Gastroesophageal sphincter (tissue), 4 donors: ENCODE results near the gene IPCEF1. TPM values are rescaled to one million over a fixed set of nuclear protein-coding genes. Genes with fewer than 3 reads are reported as not detected.

ENCODE experiments used
- ATAC-seq: fragments of 150-250 bp; one replicate; pipeline ENCODE4 v1.9.1; 2016; ENCODE audit warnings: mild to moderate bottlenecking, moderate library complexity
- H3K27ac ChIP-seq, 4 donors: fragments of 200-600 bp; sonication (generic) in 3 of 4; 1 replicate in 3 of 4; 2 replicates in 1 of 4; pipeline ENCODE4 v1.5.1; 2016 to 2019
- H3K27me3 ChIP-seq: fragments of 200-600 bp; sonication (generic); one replicate; pipeline ENCODE4 v1.5.1; 2019
- H3K36me3 ChIP-seq, 2 donors: fragments of 200-600 bp; sonication (generic); one replicate each; pipeline ENCODE4 v1.5.1; 2019; ENCODE audit warnings: control low read depth in 1 of 2
- H3K4me1 ChIP-seq, 3 donors: fragments of 200-600 bp; sonication (generic); 1 replicate in 2 of 3; 2 replicates in 1 of 3; pipeline ENCODE4 v1.5.1; 2016 to 2019; ENCODE audit warnings: control low read depth in 2 of 3
- H3K4me3 ChIP-seq, 2 donors: fragments of 200-600 bp; sonication (generic); one replicate each; pipeline ENCODE4 v1.5.1; 2019; ENCODE audit warnings: mild to moderate bottlenecking in 1 of 2, moderate library complexity in 1 of 2
- H3K9me3 ChIP-seq, 3 donors: fragments of 200-600 bp; sonication (generic); one replicate each; pipeline ENCODE4 v1.5.1; 2017 to 2019; ENCODE audit warnings: control low read depth in 2 of 3
- EP300 ChIP-seq: sonication (generic); formaldehyde crosslinking; IDR thresholded peaks from one replicate; pipeline ENCODE4 v1.6.1; 2017; ENCODE audit warnings: antibody characterized with exemption, mild to moderate bottlenecking
- POLR2A ChIP-seq, 2 donors: fragments of 450-650 bp; IDR thresholded peaks; one replicate each; pipeline ENCODE4 v1.6.1; 2017; ENCODE audit warnings: antibody characterized with exemption in 2 of 2, mild to moderate bottlenecking in 2 of 2, moderate library complexity in 1 of 2
- POLR2AphosphoS5 ChIP-seq: sonication (generic); formaldehyde crosslinking; IDR thresholded peaks from one replicate; pipeline ENCODE4 v1.6.1; 2017; ENCODE audit warnings: antibody characterized with exemption
- WGBS, 2 donors: methylation state at CpG; one replicate each; pipeline ENCODE4 v1.1.5; 2018; ENCODE audit warnings: low coverage in 1 of 2; 5-methylcytosine and 5-hydroxymethylcytosine counted together
- total RNA-seq, 4 donors: library from RNA; depleted of rRNA; stranded (reverse); fragments of >200 nt; gene quantifications; one replicate each; pipeline ENCODE4 v1.1.0, GENCODE V29; 2016
- TF ChIP-seq, protein P1 (sequence below), 4 experiments: fragments of 200-600 bp in 2 of 4; fragments of 450-650 bp in 2 of 4; sonication (generic) in 1 of 4; IDR thresholded peaks; one replicate each; pipeline ENCODE4 v1.5.1; 2017 to 2019; ENCODE audit warnings: antibody characterized with exemption in 4 of 4, mild to moderate bottlenecking in 2 of 4, moderate library complexity in 2 of 4

The IPCEF1 gene
- total RNA-seq, 4 donors from 2014 or later: 0.27 to 7.3 (median 1.2) TPM

DNA sequence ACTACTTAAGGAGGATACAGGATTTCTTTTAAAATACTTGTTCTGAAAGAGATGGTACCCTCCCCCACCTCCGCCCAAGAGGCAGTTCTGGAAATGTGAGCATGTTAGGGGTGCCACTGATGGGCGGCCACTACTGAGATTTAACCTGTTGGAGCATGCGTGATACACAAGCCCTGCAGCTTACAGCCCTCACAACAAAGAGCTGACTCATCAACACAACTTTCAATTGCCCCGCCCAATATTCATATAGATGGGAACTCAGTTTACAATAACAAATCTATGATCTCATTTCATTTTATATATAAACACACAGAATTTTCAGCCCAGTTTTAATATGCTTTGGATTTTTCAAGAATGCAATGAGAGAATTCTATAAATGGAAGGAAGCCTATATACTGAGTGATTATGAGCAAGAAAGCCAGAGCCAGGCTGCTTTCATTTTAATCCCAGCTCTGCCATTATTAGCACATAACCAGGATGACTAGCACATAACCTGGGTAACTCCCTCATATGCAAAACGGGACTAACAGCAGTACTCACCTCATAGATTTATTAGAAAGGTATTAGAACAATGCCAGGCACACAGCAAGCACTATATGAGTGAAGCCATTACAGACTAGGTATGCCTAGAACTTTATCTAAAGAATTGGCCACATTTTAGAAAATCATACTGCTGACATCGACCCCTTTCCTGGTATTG lies 45.6 kb upstream of the IPCEF1 start:
- H3K4me1 ChIP-seq: peaks cover 0 to 15% (median 6%) of the 10 kb centered on the region in 3 donors
- H3K27me3 ChIP-seq: no peaks in the 10 kb centered on the region
- peaks cover 0 to 28% of the 10 kb centered on the region in 2 donors for H3K36me3 ChIP-seq
- ATAC-seq: no peak
- TF ChIP-seq, protein P1, sequence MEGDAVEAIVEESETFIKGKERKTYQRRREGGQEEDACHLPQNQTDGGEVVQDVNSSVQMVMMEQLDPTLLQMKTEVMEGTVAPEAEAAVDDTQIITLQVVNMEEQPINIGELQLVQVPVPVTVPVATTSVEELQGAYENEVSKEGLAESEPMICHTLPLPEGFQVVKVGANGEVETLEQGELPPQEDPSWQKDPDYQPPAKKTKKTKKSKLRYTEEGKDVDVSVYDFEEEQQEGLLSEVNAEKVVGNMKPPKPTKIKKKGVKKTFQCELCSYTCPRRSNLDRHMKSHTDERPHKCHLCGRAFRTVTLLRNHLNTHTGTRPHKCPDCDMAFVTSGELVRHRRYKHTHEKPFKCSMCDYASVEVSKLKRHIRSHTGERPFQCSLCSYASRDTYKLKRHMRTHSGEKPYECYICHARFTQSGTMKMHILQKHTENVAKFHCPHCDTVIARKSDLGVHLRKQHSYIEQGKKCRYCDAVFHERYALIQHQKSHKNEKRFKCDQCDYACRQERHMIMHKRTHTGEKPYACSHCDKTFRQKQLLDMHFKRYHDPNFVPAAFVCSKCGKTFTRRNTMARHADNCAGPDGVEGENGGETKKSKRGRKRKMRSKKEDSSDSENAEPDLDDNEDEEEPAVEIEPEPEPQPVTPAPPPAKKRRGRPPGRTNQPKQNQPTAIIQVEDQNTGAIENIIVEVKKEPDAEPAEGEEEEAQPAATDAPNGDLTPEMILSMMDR (IDR thresholded peaks at IDR 0.05): no peak
- TF ChIP-seq EP300 (no peak), POLR2A (IDR thresholded peaks at IDR 0.05) (no peak), POLR2AphosphoS5 (no peak)
- WGBS, 2 donors: 95 to 97% methylated on average over 5 to 6 of the region's 6 CpGs
- H3K27ac ChIP-seq: no peak overlapping the region
- H3K4me3 ChIP-seq: no peak overlapping the region
- H3K9me3 ChIP-seq: no peaks in the 10 kb centered on the region

DNA sequence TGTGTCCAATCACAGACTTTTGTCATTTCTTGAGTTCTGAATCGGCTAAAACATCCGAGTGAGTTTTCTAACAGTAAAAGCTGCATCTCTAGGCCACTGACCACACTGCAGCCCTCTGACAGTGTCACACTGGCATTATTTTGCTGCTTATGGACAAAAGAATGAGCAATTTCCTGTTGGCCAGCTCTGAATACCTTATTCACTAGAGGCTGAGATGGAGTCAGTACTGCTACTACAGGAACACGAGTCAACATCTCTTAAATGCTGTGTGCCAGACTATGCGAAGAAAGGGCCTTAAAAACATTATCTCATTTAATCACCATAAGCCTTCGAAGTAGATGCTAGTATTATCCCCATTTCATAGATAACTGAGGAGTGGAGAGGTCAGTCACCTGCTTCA lies 42.5 kb upstream of the IPCEF1 start:
- 76 to 96% methylated on average over 4 to 5 of the region's 5 CpGs for WGBS, 2 donors
- peaks cover 0 to 6% (median 4%) of the 10 kb centered on the region in 3 donors for H3K4me1 ChIP-seq
- H3K9me3 ChIP-seq: no peaks in the 10 kb centered on the region
- no peak overlapping the region for H3K4me3 ChIP-seq
- peaks cover 0 to 15% of the 10 kb centered on the region in 2 donors for H3K36me3 ChIP-seq
- no peak for ATAC-seq
- no peak for TF ChIP-seq POLR2AphosphoS5
- H3K27ac ChIP-seq: peak overlapping the region in 1 of 4 donors; percentile 16
- H3K27me3 ChIP-seq: no peaks in the 10 kb centered on the region

DNA sequence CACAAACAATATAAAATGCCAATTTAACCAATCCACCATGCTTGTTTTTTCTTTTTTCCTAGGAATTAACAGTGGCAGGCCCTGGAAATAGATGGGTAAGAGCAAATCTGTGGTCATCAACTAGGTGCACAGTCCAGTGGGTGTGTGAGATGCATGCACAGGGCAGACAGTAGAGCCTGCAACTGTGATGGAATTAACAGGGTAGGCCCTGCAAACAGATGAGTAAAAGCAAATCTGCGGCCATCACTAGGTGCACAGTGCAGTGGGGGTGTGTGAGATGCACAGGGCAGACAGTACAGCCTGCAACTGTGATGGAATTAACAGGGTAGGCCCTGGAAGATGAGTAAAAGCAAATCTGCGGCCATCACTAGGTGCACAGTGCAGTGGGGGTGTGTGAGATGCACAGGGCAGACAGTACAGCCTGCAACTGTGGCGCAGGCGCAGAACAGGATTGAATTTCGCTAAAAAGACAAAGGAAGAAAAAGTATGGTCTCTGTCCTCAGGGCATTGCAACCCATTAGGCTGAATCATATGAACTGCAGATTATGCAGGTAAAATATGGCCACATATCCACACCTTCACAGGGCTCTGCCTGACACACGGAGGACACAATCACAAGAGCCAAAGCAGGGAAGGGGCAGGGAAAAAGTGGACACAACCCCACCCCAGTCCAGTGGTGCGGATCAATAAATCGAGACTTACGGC lies 41.0 kb upstream of the IPCEF1 start:
- H3K27me3 ChIP-seq: no peaks in the 10 kb centered on the region
- WGBS, 2 donors: 98 to 99% methylated on average over 6 to 9 of the region's 9 CpGs
- H3K9me3 ChIP-seq: no peaks in the 10 kb centered on the region
- H3K4me3 ChIP-seq: no peak overlapping the region
- no peaks in the 10 kb centered on the region for H3K4me1 ChIP-seq
- H3K36me3 ChIP-seq: peaks cover 0 to 15% of the 10 kb centered on the region in 2 donors
- no peak overlapping the region for H3K27ac ChIP-seq
- ATAC-seq: no peak
- TF ChIP-seq POLR2AphosphoS5 (no peak), POLR2A (IDR thresholded peaks at IDR 0.05) (no peak), EP300 (no peak)
- TF ChIP-seq, protein P1 (IDR thresholded peaks at IDR 0.05): no peak

DNA sequence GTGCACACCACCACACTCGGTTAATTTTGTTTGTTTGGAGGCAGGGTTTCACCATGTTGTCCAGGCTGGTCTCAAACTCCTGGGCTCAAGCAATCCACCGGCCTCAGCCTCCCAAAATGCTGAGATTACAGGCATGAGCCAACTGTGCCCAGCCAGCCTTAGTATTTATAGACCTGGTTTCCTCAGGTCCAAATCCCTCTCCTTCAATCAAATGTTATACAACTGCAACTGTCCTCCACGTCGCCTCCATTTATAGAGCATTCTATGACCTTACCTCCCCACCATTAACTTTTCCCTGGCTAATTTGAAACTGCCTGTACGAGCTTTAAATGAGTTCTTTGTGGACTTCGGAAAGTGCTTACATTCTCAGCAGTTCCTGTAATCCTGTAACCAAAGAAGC lies 39.3 kb upstream of the IPCEF1 start:
- no peak for ATAC-seq
- no peaks in the 10 kb centered on the region for H3K9me3 ChIP-seq
- no peaks in the 10 kb centered on the region for H3K27me3 ChIP-seq
- no peak overlapping the region for H3K27ac ChIP-seq
- H3K4me3 ChIP-seq: no peak overlapping the region
- peaks cover 0 to 5% of the 10 kb centered on the region in 2 donors for H3K36me3 ChIP-seq
- TF ChIP-seq, protein P1 (IDR thresholded peaks at IDR 0.05): no peak
- TF ChIP-seq EP300 (no peak), POLR2AphosphoS5 (no peak), POLR2A (IDR thresholded peaks at IDR 0.05) (no peak)
- H3K4me1 ChIP-seq: no peaks in the 10 kb centered on the region
- WGBS, 2 donors: 84 to 98% methylated on average over 5 of the region's 6 CpGs

DNA sequence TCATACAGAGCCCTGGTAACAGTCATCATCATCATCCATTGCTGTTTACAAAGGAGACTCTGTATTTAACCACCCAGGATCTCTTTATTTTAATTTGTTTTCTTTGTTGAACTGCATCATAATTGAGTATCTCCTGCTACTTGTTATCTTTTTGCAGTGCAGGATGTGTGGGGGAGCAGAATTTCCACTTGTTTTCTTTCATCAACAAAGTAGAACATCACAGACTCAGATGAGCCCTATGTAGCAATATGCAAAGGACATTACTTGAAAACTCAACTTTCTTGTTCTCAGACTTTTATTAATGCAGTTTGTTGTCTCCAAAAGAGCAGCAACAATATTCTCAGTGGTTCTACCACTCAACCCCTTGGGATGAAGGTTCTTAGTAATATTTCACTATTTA lies 38.7 kb upstream of the IPCEF1 start:
- no peak overlapping the region for H3K4me3 ChIP-seq
- no peak overlapping the region for H3K27ac ChIP-seq
- no peaks in the 10 kb centered on the region for H3K4me1 ChIP-seq
- no peaks in the 10 kb centered on the region for H3K9me3 ChIP-seq
- no peaks in the 10 kb centered on the region for H3K27me3 ChIP-seq
- ATAC-seq: no peak
- no peak for TF ChIP-seq POLR2A (IDR thresholded peaks at IDR 0.05)
- TF ChIP-seq POLR2AphosphoS5: no peak
- TF ChIP-seq, protein P1 (IDR thresholded peaks at IDR 0.05): no peak
- TF ChIP-seq EP300: no peak
- H3K36me3 ChIP-seq: no peaks in the 10 kb centered on the region
